ENCODE data around the gene ELAC1.
"Not testable (repeated sequence)": the region's sequence is repeated elsewhere in the genome, so short reads cannot be mapped to it uniquely, and the experiment has no call there.

The ELAC1 gene

GRCh38 chr18:50973367-50974126 is 5.7 kb downstream of the ELAC1 start:
- peak; percentile 45 for DNase-seq

- DNase-seq = no peak
These were observed 9.4 kb downstream of the ELAC1 start for GRCh38 chr18:50977037-50977760.

GRCh38 chr18:50981381-50981780 is 13.5 kb downstream of the ELAC1 start:
- DNase-seq = peak; percentile 7

- DNase-seq = no peak
These were observed 14.4 kb downstream of the ELAC1 start for GRCh38 chr18:50982086-50982801.

- DNase-seq = no peak
These were observed 15.0 kb downstream of the ELAC1 start for GRCh38 chr18:50982802-50983179.

- peak; percentile 59 for DNase-seq
These were observed 18.7 kb downstream of the ELAC1 start for GRCh38 chr18:50986360-50987087.

GRCh38 chr18:50987261-50987660 is 19.4 kb downstream of the ELAC1 start:
- DNase-seq = no peak

GRCh38 chr18:50989711-50990110 is 21.9 kb downstream of the ELAC1 start:
- DNase-seq = no peak

GRCh38 chr18:50992351-50992762 is 24.5 kb downstream of the ELAC1 start:
- no peak for DNase-seq

- DNase-seq = no peak
These were observed 26.2 kb downstream of the ELAC1 start for GRCh38 chr18:50994031-50994430.

- not testable (repeated sequence) for DNase-seq
These were observed 35.3 kb downstream of the ELAC1 start for GRCh38 chr18:51003174-51003573.

- DNase-seq = no peak
These were observed 38.4 kb downstream of the ELAC1 start for GRCh38 chr18:51006061-51006818.

- DNase-seq = no peak
These were observed 39.3 kb downstream of the ELAC1 start for GRCh38 chr18:51006948-51007789.

GRCh38 chr18:51007790-51008139 is 39.9 kb downstream of the ELAC1 start:
- no peak for DNase-seq

- DNase-seq = peak; percentile 46
These were observed 41.2 kb downstream of the ELAC1 start for GRCh38 chr18:51009072-51009471.

GRCh38 chr18:51010218-51010617 is 42.4 kb downstream of the ELAC1 start:
- DNase-seq = no peak

- DNase-seq = no peak
These were observed 43.9 kb downstream of the ELAC1 start for GRCh38 chr18:51011709-51012108.

- DNase-seq = no peak
These were observed 44.6 kb downstream of the ELAC1 start for GRCh38 chr18:51012441-51012840.

- DNase-seq = no peak
These were observed 45.4 kb downstream of the ELAC1 start for GRCh38 chr18:51013259-51013658.

GRCh38 chr18:51017140-51017879 is 49.5 kb downstream of the ELAC1 start:
- DNase-seq = no peak

- no peak for DNase-seq
These were observed 52.7 kb downstream of the ELAC1 start for GRCh38 chr18:51020536-51020935.

All from fibroblast of skin of right quadriceps (primary cell).